HepG2 (cell line): ENCODE results near the gene CDK14. TPM values are rescaled to one million over a fixed set of nuclear protein-coding genes. Genes with fewer than 3 reads are reported as not detected.

Experiments used
- ATAC-seq: fragments of 200-7000 bp; cut with Tn5 transposase; 3 replicates; pipeline ENCODE4 v1.9.1; 2020; ENCODE audit warnings: mild to moderate bottlenecking, moderate library complexity
- BruUV-seq: library from RNA; stranded (reverse); fragments of 400-500 nt; replicated peaks from 2 replicates; lab custom pipeline; 2021; lab: Mats Ljungman, UMichigan
- CTCF ChIA-PET: fragments of 300-600 bp; formaldehyde crosslinking; extraction: SDS; loops from one replicate; lab custom pipeline; 2021; ENCODE audit warnings: low total read pairs, inconsistent platforms, low intra/inter-chr PET ratio; lab: Yijun Ruan, JAX
- POLR2A ChIA-PET: fragments of 350-600 bp; sonication (Branson Sonifier 250); formaldehyde crosslinking; loops from one replicate; lab custom pipeline; 2020; ENCODE audit warnings: antibody characterized with exemption, inconsistent platforms; lab: Yijun Ruan, JAX
- DNase-seq: peaks from one replicate; pipeline ENCODE4 v3.0.0-alpha.2; 2015; ENCODE audit warnings: low spot score
- FAIRE-seq: peaks from 3 replicates; lab custom pipeline; 2011; peaks lifted over from hg19 to GRCh38; lab: Jason Lieb, UNC
- H2AFZ ChIP-seq: one replicate; pipeline ENCODE4 v1.6.1; 2011; ENCODE audit warnings: low read length, inconsistent platforms
- H3K27ac ChIP-seq: fragments of 300-600 bp; 3 replicates; pipeline ENCODE4 v1.8.0; 2011; ENCODE audit warnings: mixed run types, mild to moderate bottlenecking, mixed read lengths, low read length, inconsistent platforms; ENCODE audit not compliant: insufficient read depth; ENCODE audit errors: extremely low read length
- H3K27me3 ChIP-seq, 2 experiments: fragments of 200-600 bp in 1 of 2; 2 replicates in 1 of 2; 3 replicates in 1 of 2; pipeline versions ENCODE4 v1.6.0 to v1.8.0; 2011; ENCODE audit warnings: low read length in 2 of 2, mild to moderate bottlenecking in 2 of 2, moderate library complexity in 2 of 2, inconsistent platforms in 1 of 2; ENCODE audit not compliant: insufficient read depth in 2 of 2, control insufficient read depth in 1 of 2
- H3K36me3 ChIP-seq, 2 experiments: fragments of 200-600 bp in 1 of 2; replicated peaks in 1 of 2; 2 replicates in 1 of 2; 3 replicates in 1 of 2; pipeline versions ENCODE4 v1.5.1 to v1.8.0; 2011; ENCODE audit warnings: low read length in 2 of 2, inconsistent platforms in 1 of 2; ENCODE audit not compliant: insufficient read depth in 2 of 2, control insufficient read depth in 1 of 2
- H3K4me1 ChIP-seq: 2 replicates; pipeline ENCODE4 v1.5.1; 2012; ENCODE audit warnings: low read length, inconsistent platforms; ENCODE audit not compliant: insufficient read depth
- H3K4me2 ChIP-seq: 2 replicates; pipeline ENCODE4 v1.6.0; 2011; ENCODE audit warnings: low read depth, low read length, inconsistent platforms
- H3K4me3 ChIP-seq, 3 experiments: fragments of 200-600 bp in 1 of 3; sonication (generic), shearing (Covaris generic) in 1 of 3; replicated peaks in 1 of 3; 2 replicates each; pipeline ENCODE4 v1.5.1; 2011 to 2016; ENCODE audit warnings: low read length in 3 of 3, inconsistent platforms in 2 of 3, low read depth in 2 of 3, mild to moderate bottlenecking in 2 of 3, control low read depth in 1 of 3, mixed read lengths in 1 of 3; ENCODE audit not compliant: insufficient read depth in 1 of 3
- H3K79me2 ChIP-seq: one replicate; pipeline ENCODE4 v1.6.1; 2011; ENCODE audit warnings: low read length, inconsistent platforms; ENCODE audit not compliant: insufficient read depth
- H3K9ac ChIP-seq: 2 replicates; pipeline ENCODE4 v1.6.0; 2011; ENCODE audit warnings: mild to moderate bottlenecking, low read depth, low read length, inconsistent platforms; ENCODE audit not compliant: insufficient read depth
- H3K9me3 ChIP-seq: 2 replicates; pipeline ENCODE4 v1.5.1; 2012; ENCODE audit warnings: mild to moderate bottlenecking, low read length
- H4K20me1 ChIP-seq: 2 replicates; pipeline ENCODE4 v1.6.0; 2011; ENCODE audit warnings: inconsistent platforms, mild to moderate bottlenecking, low read length, moderate library complexity; ENCODE audit not compliant: insufficient read depth
- EED ChIP-seq: sonication (generic); formaldehyde crosslinking; IDR thresholded peaks from 2 replicates; pipeline ENCODE4 v1.5.0; 2020; ENCODE audit warnings: mild to moderate bottlenecking, missing genetic modification reagents
- HOXA3 ChIP-seq: sonication (generic); formaldehyde crosslinking; IDR thresholded peaks from 2 replicates; pipeline ENCODE4 v1.5.0; 2020; ENCODE audit warnings: missing genetic modification reagents
- KAT8 ChIP-seq: IDR thresholded peaks from 2 replicates; pipeline ENCODE4 v1.6.1; 2016; ENCODE audit warnings: missing genetic modification reagents, missing compliant biosample characterization
- KLF11 ChIP-seq: IDR thresholded peaks from 2 replicates; pipeline ENCODE4 v1.6.1; 2016; ENCODE audit warnings: missing compliant biosample characterization
- MXD4 ChIP-seq: IDR thresholded peaks from 2 replicates; pipeline ENCODE4 v1.6.1; 2016; ENCODE audit warnings: mild to moderate bottlenecking, missing biosample characterization, missing genetic modification reagents
- RBFOX2 ChIP-seq: fragments of 200-400 bp; formaldehyde crosslinking; IDR thresholded peaks from 2 replicates; pipeline ENCODE4 v1.6.1; 2017; ENCODE audit warnings: low read depth, mild to moderate bottlenecking, low read length
- ZNF737 ChIP-seq: sonication (generic); formaldehyde crosslinking; IDR thresholded peaks from 2 replicates; pipeline ENCODE4 v1.5.0; 2020; ENCODE audit warnings: missing genetic modification reagents, mild to moderate bottlenecking, borderline replicate concordance
- ZSCAN25 ChIP-seq: sonication (generic); formaldehyde crosslinking; IDR thresholded peaks from 2 replicates; pipeline ENCODE4 v1.8.0; 2022; ENCODE audit warnings: mild to moderate bottlenecking, missing genetic modification reagents
- WGBS: methylation state at CpG from one replicate; pipeline ENCODE4 v1.1.6; 2017; ENCODE audit warnings: low lambda C conversion rate; 5-methylcytosine and 5-hydroxymethylcytosine counted together
- in situ Hi-C: cut with HindIII; loops from 2 replicates; pipeline ENCODE4 v1.10.0; 2017; ENCODE audit warnings: low pct_unique_long_range_greater_than_20kb; ENCODE audit not compliant: extremely low pct_ligation_motif_present
- intact Hi-C: fragments of 100-400 bp; cut with micrococcal nuclease; formaldehyde crosslinking; loops from one replicate; pipeline ENCODE4 v1.10.0; 2022; ENCODE audit not compliant: unreplicated experiment
- polyA plus RNA-seq, 8 experiments: library from polyadenylated mRNA; depleted of rRNA in 3 of 8; stranded (reverse) in 7 of 8; unstranded in 1 of 8; fragments of >200 nt; fragmentation: Illumina TruSeq in 4 of 8; extraction: Trizol in 4 of 8; gene quantifications; 2 replicates each; pipeline versions ENCODE4 v1.2.1 to v1.2.3, GENCODE V29; 2011 to 2016; ENCODE audit warnings: low read depth in 4 of 8, missing spikeins in 1 of 8, mixed read lengths in 1 of 8; ENCODE audit not compliant: insufficient read depth in 1 of 8
- total RNA-seq, 5 experiments: library from RNA; depleted of rRNA; stranded (reverse); fragments of >200 nt; fragmentation: Illumina TruSeq; extraction: Trizol; gene quantifications; 2 replicates each; pipeline ENCODE4 v1.2.3, GENCODE V29; 2016; ENCODE audit warnings: low read depth in 1 of 5
- TF ChIP-seq, protein P1 (sequence below), 2 experiments: IDR thresholded peaks; 2 replicates each; pipeline ENCODE4 v1.6.1; 2011 to 2012; ENCODE audit warnings: low read length in 2 of 2, borderline replicate concordance in 1 of 2, low read depth in 1 of 2, mild to moderate bottlenecking in 1 of 2, moderate library complexity in 1 of 2

The CDK14 gene
- total and polyA plus RNA-seq, 2 of the 13 experiments (the other 11 are each of a cell fraction or from before 2014, with no cell fraction given) = 0.26 to 0.71 TPM

DNA sequence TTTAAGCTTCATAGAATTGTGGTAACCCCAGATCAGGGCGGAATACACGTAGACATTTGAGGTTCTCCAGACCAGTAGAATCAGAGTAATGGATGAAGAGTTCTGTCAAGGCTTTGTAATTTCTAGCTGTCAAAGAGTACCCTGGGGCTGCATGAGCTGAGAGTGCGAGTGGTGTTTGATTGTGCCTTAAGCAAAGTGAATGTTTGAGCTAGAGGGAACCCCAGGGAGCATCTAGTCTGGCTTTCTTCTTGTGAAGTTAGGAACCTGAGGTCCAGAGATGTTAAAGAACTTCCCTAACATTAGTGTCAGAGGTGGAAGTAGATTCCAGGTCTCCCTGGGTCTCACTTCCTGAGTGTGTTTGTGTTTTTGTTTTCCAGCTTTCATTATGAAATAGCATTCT, 455.8 kb downstream of the CDK14 start (continued):
- no peak for TF ChIP-seq KAT8 (CRISPR knock-in tag)
- TF ChIP-seq ZNF737 (CRISPR knock-in tag) = no peak
- TF ChIP-seq, protein P1, sequence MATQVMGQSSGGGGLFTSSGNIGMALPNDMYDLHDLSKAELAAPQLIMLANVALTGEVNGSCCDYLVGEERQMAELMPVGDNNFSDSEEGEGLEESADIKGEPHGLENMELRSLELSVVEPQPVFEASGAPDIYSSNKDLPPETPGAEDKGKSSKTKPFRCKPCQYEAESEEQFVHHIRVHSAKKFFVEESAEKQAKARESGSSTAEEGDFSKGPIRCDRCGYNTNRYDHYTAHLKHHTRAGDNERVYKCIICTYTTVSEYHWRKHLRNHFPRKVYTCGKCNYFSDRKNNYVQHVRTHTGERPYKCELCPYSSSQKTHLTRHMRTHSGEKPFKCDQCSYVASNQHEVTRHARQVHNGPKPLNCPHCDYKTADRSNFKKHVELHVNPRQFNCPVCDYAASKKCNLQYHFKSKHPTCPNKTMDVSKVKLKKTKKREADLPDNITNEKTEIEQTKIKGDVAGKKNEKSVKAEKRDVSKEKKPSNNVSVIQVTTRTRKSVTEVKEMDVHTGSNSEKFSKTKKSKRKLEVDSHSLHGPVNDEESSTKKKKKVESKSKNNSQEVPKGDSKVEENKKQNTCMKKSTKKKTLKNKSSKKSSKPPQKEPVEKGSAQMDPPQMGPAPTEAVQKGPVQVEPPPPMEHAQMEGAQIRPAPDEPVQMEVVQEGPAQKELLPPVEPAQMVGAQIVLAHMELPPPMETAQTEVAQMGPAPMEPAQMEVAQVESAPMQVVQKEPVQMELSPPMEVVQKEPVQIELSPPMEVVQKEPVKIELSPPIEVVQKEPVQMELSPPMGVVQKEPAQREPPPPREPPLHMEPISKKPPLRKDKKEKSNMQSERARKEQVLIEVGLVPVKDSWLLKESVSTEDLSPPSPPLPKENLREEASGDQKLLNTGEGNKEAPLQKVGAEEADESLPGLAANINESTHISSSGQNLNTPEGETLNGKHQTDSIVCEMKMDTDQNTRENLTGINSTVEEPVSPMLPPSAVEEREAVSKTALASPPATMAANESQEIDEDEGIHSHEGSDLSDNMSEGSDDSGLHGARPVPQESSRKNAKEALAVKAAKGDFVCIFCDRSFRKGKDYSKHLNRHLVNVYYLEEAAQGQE (IDR thresholded peaks at IDR 0.05; ENCODE audit: borderline replicate concordance in 1 of 2, low read depth in 1 of 2, low read length in 2 of 2) = no peak
- no peak for TF ChIP-seq MXD4 (CRISPR knock-in tag)
- no peak for TF ChIP-seq KLF11 (CRISPR knock-in tag)

DNA sequence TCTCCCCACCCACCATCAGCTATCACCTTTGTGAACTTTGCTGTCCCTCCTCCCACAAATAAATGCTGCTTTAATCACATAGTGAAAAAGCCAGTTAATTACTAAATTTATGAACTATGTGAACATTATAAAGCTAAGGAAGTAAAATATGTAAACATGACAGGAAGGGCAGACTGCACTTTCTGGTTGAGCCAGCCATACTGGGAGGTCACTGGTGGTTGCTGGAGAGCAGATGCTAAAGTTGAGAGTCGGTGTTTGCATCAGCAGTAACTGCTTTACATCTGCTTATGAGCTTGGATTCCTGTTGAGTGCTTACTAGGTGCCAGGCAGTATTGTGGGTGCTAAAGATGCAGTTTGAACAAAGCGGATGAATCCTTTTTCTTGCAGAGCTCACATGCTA, 458.3 kb downstream of the CDK14 start:
- DNase-seq = no peak
- Histone ChIP-seq H4K20me1 (no peaks in the 10 kb centered on the region), H3K9ac (no peak overlapping the region), H3K36me3 (no peaks in the 10 kb centered on the region), H3K4me3 (no peak overlapping the region), H3K4me2 (no peak overlapping the region), H3K4me1 (no peaks in the 10 kb centered on the region), H2AFZ (no peak overlapping the region), H3K27me3 (no peaks in the 10 kb centered on the region), H3K27ac (no peak overlapping the region), H3K79me2 (no peaks in the 10 kb centered on the region), H3K9me3 (no peaks in the 10 kb centered on the region)
- no peak for ATAC-seq
- no TSS peak for BruUV-seq
- intact Hi-C loops = no loop called here
- in situ Hi-C loops = no loop called here
- ChIA-PET CTCF (no interaction called here), POLR2A (no interaction called here)
- no peak for FAIRE-seq
- WGBS = 43% methylated on average over 2 of the region's 2 CpGs
- no peak for TF ChIP-seq RBFOX2
- no peak for TF ChIP-seq HOXA3 (CRISPR knock-in tag)
- no peak for TF ChIP-seq EED (CRISPR knock-in tag)
- TF ChIP-seq ZSCAN25 (CRISPR knock-in tag) = no peak
